Body of pancreas (tissue), 4 donors: ENCODE results near the gene SHISA4.

ENCODE experiments used
- CTCF ChIP-seq, 7 experiments: fragments of 450-650 bp in 4 of 7; fragments of 200-600 bp in 3 of 7; sonication (generic) in 3 of 7; IDR thresholded peaks; one replicate each; pipeline ENCODE4 v1.5.1; 2016 to 2019; ENCODE audit warnings: antibody characterized with exemption in 7 of 7
- POLR2A ChIP-seq, 3 donors: fragments of 450-650 bp; IDR thresholded peaks; one replicate each; pipeline ENCODE4 v1.6.1; 2016; ENCODE audit warnings: antibody characterized with exemption in 3 of 3, mild to moderate bottlenecking in 2 of 3

DNA sequence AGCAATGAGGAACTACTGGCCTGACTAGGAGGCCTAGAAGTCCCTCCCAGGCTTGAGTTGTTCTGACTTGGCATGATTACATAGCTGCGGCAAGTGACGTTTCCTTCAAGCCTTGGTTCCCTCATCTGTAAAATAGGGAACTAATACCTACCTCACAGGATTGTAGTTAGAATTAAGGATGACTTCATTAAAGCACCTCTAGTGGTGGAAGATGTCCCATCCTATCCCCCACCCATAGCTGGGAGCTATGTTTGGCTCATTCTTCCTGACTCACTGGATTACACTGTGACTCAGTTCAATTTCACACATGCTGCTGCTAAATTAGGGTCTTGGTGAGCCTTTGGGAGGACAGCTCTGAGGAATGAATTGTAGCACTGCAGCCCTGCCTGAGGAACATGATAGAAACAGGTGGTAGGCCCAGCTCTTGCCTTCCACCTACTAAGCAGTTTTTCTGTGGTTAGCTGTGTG lies 6.0 kb upstream of the SHISA4 start:
- no peak for TF ChIP-seq CTCF (IDR thresholded peaks at IDR 0.05)
- no peak for TF ChIP-seq POLR2A (IDR thresholded peaks at IDR 0.05)
